PC-9 (cell line): ENCODE results near the gene IFNAR2. TPM values are rescaled to one million over a fixed set of nuclear protein-coding genes. Genes with fewer than 3 reads are reported as not detected.
"Not testable (repeated sequence)": the region's sequence is repeated elsewhere in the genome, so short reads cannot be mapped to it uniquely, and the experiment has no call there.

Experiments used
- BruUV-seq: library from RNA; stranded (reverse); fragments of 400-500 nt; replicated peaks from 2 replicates; lab custom pipeline; 2021; lab: Mats Ljungman, UMichigan
- CTCF ChIA-PET: fragments of 300-600 bp; sonication (Branson Sonifier 250); formaldehyde crosslinking; loops from one replicate; lab custom pipeline; 2022; ENCODE audit warnings: antibody characterized with exemption; lab: Charles Lee
- POLR2A ChIA-PET: fragments of 300-600 bp; sonication (Branson Sonifier 250); formaldehyde crosslinking; loops from one replicate; lab custom pipeline; 2022; ENCODE audit warnings: antibody characterized with exemption; ENCODE audit not compliant: unreplicated experiment; lab: Charles Lee
- DNase-seq, 2 experiments: peaks; one replicate each; pipeline versions ENCODE4 v3.0.0 to v3.0.0-alpha.2; 2015 to 2022; ENCODE audit warnings: mixed read lengths in 1 of 2
- H2AFZ ChIP-seq: fragments of 200-600 bp; sonication (generic); 2 replicates; pipeline ENCODE4 v1.8.1; 2017; ENCODE audit warnings: antibody characterized with exemption
- H3F3A ChIP-seq: fragments of 200-600 bp; sonication (generic); 2 replicates; pipeline ENCODE4 v1.8.1; 2017; ENCODE audit warnings: antibody characterized with exemption, mild to moderate bottlenecking, low read depth; ENCODE audit not compliant: insufficient read depth
- H3K27ac ChIP-seq: fragments of 200-600 bp; sonication (generic); 2 replicates; pipeline ENCODE4 v1.6.1; 2016; ENCODE audit warnings: mixed run types
- H3K27me3 ChIP-seq: fragments of 200-600 bp; sonication (generic); 2 replicates; pipeline ENCODE4 v1.6.1; 2016; ENCODE audit warnings: low read depth, mixed run types; ENCODE audit not compliant: insufficient read depth
- H3K36me3 ChIP-seq: fragments of 200-600 bp; sonication (generic); 2 replicates; pipeline ENCODE4 v1.6.1; 2016; ENCODE audit warnings: low read depth, mixed run types
- H3K4me1 ChIP-seq: fragments of 200-600 bp; sonication (generic); replicated peaks from 2 replicates; pipeline ENCODE4 v1.6.1; 2016; ENCODE audit warnings: mixed run types; ENCODE audit not compliant: insufficient read depth
- H3K4me2 ChIP-seq: fragments of 200-600 bp; sonication (generic); 2 replicates; pipeline ENCODE4 v1.6.1; 2017; ENCODE audit warnings: mixed run types
- H3K4me3 ChIP-seq: fragments of 200-600 bp; sonication (generic); 2 replicates; pipeline ENCODE4 v1.6.1; 2016; ENCODE audit warnings: mixed run types
- H3K79me2 ChIP-seq: fragments of 200-600 bp; sonication (generic); 2 replicates; pipeline ENCODE4 v1.6.1; 2017; ENCODE audit warnings: low read depth, mixed run types
- H3K9me2 ChIP-seq: fragments of 200-600 bp; sonication (generic); 2 replicates; pipeline ENCODE4 v1.8.1; 2017; ENCODE audit warnings: mild to moderate bottlenecking; ENCODE audit not compliant: insufficient read depth
- H3K9me3 ChIP-seq: fragments of 200-600 bp; sonication (generic); 2 replicates; pipeline ENCODE4 v1.8.1; 2016; ENCODE audit warnings: low read depth; ENCODE audit not compliant: insufficient read depth
- H4K20me1 ChIP-seq: fragments of 200-600 bp; sonication (generic); 2 replicates; pipeline ENCODE4 v1.8.1; 2017; ENCODE audit not compliant: insufficient read depth
- CTCF ChIP-seq: fragments of 200-600 bp; sonication (generic); conservative IDR thresholded peaks from 2 replicates; pipeline ENCODE4 v1.6.1; 2017; ENCODE audit warnings: mixed run types, antibody characterized with exemption, mild to moderate bottlenecking, moderate library complexity
- EZH2 ChIP-seq: fragments of 200-600 bp; sonication (generic); IDR thresholded peaks from 2 replicates; pipeline ENCODE4 v1.8.0; 2017; ENCODE audit warnings: antibody characterized with exemption, low read depth
- intact Hi-C: fragments of 100-400 bp; cut with micrococcal nuclease; formaldehyde crosslinking; loops from one replicate; pipeline ENCODE4 v1.10.0; 2022; ENCODE audit not compliant: unreplicated experiment
- total RNA-seq: library from RNA; stranded (reverse); gene quantifications from 2 replicates; pipeline ENCODE4 v1.2.3, GENCODE V29; 2021

The IFNAR2 gene
- total RNA-seq, 1 experiment from 2014 or later, result 10.3 TPM

GRCh38 chr21:33237486-33237885 lies 7.7 kb downstream of the IFNAR2 start:
- Histone ChIP-seq H4K20me1 (no peaks in the 10 kb centered on the region), H3K27ac (no peak overlapping the region), H3K4me2 (no peak overlapping the region), H3K79me2 (no peaks in the 10 kb centered on the region), H3K36me3 (no peaks in the 10 kb centered on the region), H2AFZ (no peak overlapping the region), H3K4me3 (no peak overlapping the region), H3K4me1 (no peaks in the 10 kb centered on the region), H3K9me2 (no peaks in the 10 kb centered on the region), H3F3A (no peaks in the 10 kb centered on the region), H3K27me3 (no peaks in the 10 kb centered on the region), H3K9me3 (no peaks in the 10 kb centered on the region)
- BruUV-seq, result no TSS peak
- ChIA-PET CTCF (no interaction called here), POLR2A (no interaction called here)
- no peak for DNase-seq
- intact Hi-C loops, result no loop called here
- TF ChIP-seq CTCF, result no peak
- TF ChIP-seq EZH2, result no peak

GRCh38 chr21:33238146-33238545 lies 8.4 kb downstream of the IFNAR2 start:
- TF ChIP-seq EZH2, result no peak
- TF ChIP-seq CTCF, result no peak
- Histone ChIP-seq H3K27ac (no peak overlapping the region), H3K9me3 (no peaks in the 10 kb centered on the region), H3K9me2 (no peaks in the 10 kb centered on the region), H3K4me3 (no peak overlapping the region), H3K27me3 (no peaks in the 10 kb centered on the region), H3K4me1 (no peaks in the 10 kb centered on the region), H3K36me3 (no peaks in the 10 kb centered on the region), H4K20me1 (no peaks in the 10 kb centered on the region), H2AFZ (no peak overlapping the region), H3K79me2 (no peaks in the 10 kb centered on the region), H3F3A (no peaks in the 10 kb centered on the region), H3K4me2 (no peak overlapping the region)
- BruUV-seq, result no TSS peak
- intact Hi-C loops, result no loop called here
- DNase-seq, result no peak
- POLR2A ChIA-PET, result no interaction called here
- CTCF ChIA-PET, result no interaction called here

GRCh38 chr21:33238565-33239255 lies 9.0 kb downstream of the IFNAR2 start:
- TF ChIP-seq CTCF (no peak), EZH2 (no peak)
- H3K36me3 ChIP-seq, result no peaks in the 10 kb centered on the region
- H4K20me1 ChIP-seq, result no peaks in the 10 kb centered on the region
- no peaks in the 10 kb centered on the region for H3K9me2 ChIP-seq
- no peak overlapping the region for H2AFZ ChIP-seq
- intact Hi-C loops, result no loop called here
- no peaks in the 10 kb centered on the region for H3K9me3 ChIP-seq
- H3K79me2 ChIP-seq, result no peaks in the 10 kb centered on the region
- H3K4me2 ChIP-seq, result no peak overlapping the region
- no peak overlapping the region for H3K4me3 ChIP-seq
- BruUV-seq, result no TSS peak
- H3K27me3 ChIP-seq, result no peaks in the 10 kb centered on the region
- CTCF ChIA-PET, result no interaction called here
- DNase-seq, result no peak
- no peaks in the 10 kb centered on the region for H3K4me1 ChIP-seq
- H3F3A ChIP-seq, result no peaks in the 10 kb centered on the region
- no peak overlapping the region for H3K27ac ChIP-seq
- POLR2A ChIA-PET, result no interaction called here

GRCh38 chr21:33239559-33240127 lies 9.9 kb downstream of the IFNAR2 start:
- intact Hi-C loops, H3K27me3 ChIP-seq, H3K79me2 ChIP-seq, H3K4me1 ChIP-seq, H3K4me3 ChIP-seq, H3K4me2 ChIP-seq, H3K36me3 ChIP-seq, H3K27ac ChIP-seq, CTCF ChIA-PET, H3K9me3 ChIP-seq, H2AFZ ChIP-seq, H3K9me2 ChIP-seq, H3F3A ChIP-seq, BruUV-seq, H4K20me1 ChIP-seq, DNase-seq, POLR2A ChIA-PET: not testable (repeated sequence)
